Stomach (tissue), 4 donors: Measurements from ENCODE around the gene RDH5.

Experiments
- EP300 ChIP-seq: sonication (generic); formaldehyde crosslinking; IDR thresholded peaks from one replicate; pipeline ENCODE4 v1.6.1; 2017; ENCODE audit warnings: antibody characterized with exemption
- POLR2A ChIP-seq, 4 donors: fragments of 450-650 bp; IDR thresholded peaks; one replicate each; pipeline ENCODE4 v1.6.1; 2016; ENCODE audit warnings: antibody characterized with exemption in 4 of 4, control low read depth in 2 of 4, mild to moderate bottlenecking in 1 of 4, moderate library complexity in 1 of 4
- POLR2AphosphoS5 ChIP-seq, 3 donors: sonication (generic); formaldehyde crosslinking; IDR thresholded peaks; one replicate each; pipeline ENCODE4 v1.6.1; 2016; ENCODE audit warnings: antibody characterized with exemption in 3 of 3
- TF ChIP-seq, protein P1 (sequence below), 7 experiments: fragments of 450-650 bp in 4 of 7; fragments of 200-600 bp in 3 of 7; sonication (generic) in 3 of 7; IDR thresholded peaks; one replicate each; pipeline ENCODE4 v1.5.1; 2016 to 2019; ENCODE audit warnings: antibody characterized with exemption in 7 of 7, control low read depth in 2 of 7, mild to moderate bottlenecking in 1 of 7

DNA sequence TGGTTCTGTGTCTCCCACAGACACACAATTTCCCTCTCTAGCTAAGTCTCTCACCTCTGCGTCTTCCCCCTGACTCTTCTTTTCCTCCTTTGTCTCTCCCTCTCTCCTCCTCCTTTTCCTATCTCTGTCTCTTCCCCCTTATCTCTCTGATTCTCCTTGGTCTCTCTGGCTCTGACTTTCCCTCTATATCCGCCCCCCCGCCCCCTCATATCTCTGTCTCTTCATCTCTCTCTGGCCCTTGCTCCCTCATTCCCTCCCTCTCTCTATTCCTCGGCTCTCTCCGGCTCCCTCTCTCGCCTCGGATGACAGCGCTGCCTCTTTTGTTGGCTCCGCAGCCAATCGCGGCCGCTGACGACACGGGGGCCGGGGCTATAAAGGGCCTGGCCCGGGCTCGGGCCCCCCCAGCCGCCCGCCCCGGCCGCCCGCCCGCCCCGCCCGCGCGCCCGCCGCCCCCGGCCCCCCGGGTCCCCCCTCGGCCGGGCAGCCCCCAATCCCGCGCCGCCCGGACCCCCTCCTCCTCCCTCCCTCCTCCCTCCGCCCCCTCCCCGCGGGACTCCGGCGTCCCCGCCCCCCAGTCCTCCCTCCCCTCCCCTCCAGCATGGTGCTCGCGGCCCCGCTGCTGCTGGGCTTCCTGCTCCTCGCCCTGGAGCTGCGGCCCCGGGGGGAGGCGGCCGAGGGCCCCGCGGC is 22.7 kb downstream of the RDH5 start, which contains the start of gene GDF11:
- TF ChIP-seq POLR2A (IDR thresholded peaks at IDR 0.05) (no peak), EP300 (no peak), POLR2AphosphoS5 (IDR thresholded peaks at IDR 0.05) (peak; percentile 63 to 77 (median 76))
- TF ChIP-seq, protein P1, sequence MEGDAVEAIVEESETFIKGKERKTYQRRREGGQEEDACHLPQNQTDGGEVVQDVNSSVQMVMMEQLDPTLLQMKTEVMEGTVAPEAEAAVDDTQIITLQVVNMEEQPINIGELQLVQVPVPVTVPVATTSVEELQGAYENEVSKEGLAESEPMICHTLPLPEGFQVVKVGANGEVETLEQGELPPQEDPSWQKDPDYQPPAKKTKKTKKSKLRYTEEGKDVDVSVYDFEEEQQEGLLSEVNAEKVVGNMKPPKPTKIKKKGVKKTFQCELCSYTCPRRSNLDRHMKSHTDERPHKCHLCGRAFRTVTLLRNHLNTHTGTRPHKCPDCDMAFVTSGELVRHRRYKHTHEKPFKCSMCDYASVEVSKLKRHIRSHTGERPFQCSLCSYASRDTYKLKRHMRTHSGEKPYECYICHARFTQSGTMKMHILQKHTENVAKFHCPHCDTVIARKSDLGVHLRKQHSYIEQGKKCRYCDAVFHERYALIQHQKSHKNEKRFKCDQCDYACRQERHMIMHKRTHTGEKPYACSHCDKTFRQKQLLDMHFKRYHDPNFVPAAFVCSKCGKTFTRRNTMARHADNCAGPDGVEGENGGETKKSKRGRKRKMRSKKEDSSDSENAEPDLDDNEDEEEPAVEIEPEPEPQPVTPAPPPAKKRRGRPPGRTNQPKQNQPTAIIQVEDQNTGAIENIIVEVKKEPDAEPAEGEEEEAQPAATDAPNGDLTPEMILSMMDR (IDR thresholded peaks at IDR 0.05) = no peak
